GM18511 (cell line): ENCODE data around the gene TTC9B.
"Not testable (repeated sequence)": the region's sequence is repeated elsewhere in the genome, so short reads cannot be mapped to it uniquely, and the experiment has no call there.

Experiments used
- ATAC-seq: cut with Tn5 transposase; IDR thresholded peaks from one replicate; pipeline ENCODE4 v1.9.1; 2021; ENCODE audit warnings: mild to moderate bottlenecking, moderate library complexity; ENCODE audit not compliant: unreplicated experiment

TTC9B gene

DNA sequence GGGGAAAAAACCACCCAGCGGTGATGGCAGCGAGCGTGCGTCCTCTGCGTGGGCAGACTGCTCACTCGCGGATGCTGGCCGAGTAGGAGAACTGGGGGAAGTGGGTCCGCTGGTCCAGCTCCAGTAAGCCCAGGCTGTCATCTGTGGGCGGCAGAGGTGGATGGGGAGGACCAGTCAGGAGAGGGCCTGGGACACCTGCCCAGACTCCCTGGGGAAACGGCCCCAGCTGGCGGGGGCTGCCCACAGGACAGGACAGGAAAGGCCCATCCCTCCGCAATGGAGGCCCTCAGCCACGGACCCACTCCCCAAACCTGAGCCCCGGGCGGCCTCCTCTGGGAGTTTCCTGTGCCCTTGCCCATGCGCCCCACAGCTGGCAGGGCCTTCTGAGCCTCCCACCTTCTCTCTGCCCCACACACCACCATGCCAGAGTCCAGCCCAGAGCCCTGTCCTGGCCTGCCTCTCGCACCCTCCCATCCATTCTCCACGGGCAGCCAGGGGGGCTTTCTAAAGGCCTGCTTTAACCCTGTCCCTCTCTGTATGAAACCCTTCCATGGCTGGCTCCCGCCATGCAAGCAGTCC is 15.7 kb upstream of the TTC9B start:
- no peak for ATAC-seq

DNA sequence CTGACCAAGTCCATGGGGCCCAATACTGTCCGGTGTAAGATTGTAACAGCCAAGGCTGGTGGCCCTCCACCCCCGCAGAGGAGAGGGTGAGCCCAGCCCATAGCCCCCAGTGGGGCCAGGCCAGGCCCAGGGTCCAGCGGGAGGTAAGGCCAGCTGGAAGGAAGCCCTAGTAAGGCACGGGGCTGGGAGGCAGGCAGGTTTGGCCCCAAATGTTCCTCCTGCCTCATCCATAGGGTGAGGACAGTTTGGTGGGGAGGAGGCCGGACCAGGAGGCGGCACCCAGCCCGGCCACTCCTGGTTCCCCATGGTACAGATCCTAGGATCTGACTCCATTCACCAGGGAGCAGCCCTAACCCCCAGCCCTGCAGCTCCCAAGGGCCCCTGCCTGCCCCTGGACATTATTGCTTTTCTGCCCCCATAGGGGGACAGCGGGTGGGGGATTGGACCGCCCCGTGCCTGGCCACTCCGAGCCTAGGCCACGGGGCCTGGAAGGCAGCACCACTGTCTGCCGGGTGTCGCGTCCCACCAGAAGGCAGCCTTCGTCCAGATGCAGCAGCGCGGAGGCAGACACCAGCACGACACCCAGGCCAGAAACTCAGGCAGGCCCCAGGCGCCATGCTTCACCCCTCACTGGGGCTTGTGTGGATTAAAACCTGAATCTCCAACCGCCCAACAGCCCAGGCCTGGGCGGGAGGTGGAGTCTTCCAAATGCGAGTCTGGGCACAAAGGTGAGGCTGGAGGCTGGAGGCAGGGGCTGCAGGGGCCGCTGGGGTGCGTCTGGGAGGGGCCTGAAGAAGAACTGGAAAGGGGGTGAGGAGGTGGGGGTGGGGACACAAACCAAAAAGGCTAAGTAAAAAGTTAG is 15.0 kb upstream of the TTC9B start:
- no peak for ATAC-seq

DNA sequence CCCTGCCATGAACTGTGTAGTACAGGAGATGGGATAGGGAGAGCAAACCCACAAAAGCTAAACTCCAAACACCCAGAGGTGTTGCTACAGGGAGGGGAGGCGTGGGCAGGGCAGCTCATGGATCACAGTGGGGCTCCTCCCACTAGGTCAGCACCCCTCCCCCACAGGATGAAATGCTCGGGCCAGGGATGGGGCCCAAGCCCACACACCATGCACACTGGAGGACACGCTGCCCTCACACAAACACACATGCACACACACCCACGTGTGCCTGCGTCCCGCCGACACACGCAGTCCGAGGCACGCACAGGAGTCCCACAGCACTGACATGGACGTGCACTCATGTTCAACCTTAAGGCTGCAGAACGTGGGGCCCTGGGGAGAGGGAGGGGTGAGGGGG is 14.3 kb upstream of the TTC9B start:
- no peak for ATAC-seq

DNA sequence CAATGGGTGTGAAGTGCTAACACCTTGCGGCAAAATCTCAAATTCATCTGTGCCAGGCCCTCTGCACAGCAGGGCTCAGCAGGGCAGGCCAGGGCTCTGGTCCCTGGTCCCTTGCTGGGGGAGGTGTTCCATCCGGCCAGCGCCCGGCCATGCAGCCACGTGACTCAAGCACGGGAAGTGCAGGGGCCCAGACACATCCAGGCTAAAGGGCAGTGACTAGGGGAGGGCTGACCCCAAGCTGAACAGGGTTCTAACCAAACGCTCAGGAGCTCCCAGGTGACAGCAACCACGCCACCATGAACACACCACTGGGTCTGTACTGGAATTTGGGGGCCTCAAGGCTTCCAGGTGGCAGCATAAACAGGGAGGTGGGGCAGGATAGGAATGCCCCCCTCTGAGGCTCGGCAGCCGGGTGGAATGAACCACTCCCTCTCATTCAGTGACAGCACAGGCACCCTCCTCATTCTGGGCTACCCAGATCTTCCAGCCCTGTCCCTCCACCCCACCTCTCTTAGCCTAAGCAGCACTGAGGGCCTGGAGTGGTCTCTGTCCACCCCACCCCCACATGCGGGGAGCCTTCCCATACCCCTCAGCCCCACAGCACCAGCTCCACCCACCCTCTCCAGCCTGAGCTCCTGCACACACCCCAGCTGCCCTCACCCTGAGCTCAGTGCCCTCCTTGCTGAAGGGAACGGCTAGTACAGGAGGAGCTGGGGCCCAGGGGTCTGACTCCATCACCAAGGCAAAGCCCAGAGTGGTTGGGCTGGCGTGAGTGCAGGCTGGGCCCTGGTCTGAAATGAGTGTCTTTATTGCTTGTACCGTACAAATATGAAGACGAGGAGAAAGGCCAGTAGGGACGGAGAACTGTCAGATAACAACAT is 13.6 kb upstream of the TTC9B start:
- no peak for ATAC-seq

DNA sequence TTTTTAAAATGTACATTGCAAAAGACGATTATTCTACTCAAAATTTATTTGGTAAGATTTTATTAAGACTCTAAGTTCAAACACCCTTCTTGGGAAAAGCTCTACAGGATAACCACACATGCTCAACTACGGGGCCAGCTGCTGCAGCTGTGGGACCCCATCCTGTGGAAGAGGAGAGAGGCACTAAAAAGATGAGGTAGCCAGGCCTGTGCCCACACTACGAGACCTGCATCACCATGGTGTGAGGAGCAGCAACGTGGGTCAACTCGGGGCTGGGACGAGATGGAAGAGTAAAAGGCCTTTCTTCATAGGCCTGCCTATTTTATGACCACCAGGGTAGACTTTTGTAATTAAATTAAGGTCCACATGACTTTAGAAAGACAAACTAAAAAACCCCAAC is 12.9 kb upstream of the TTC9B start:
- no peak for ATAC-seq

DNA sequence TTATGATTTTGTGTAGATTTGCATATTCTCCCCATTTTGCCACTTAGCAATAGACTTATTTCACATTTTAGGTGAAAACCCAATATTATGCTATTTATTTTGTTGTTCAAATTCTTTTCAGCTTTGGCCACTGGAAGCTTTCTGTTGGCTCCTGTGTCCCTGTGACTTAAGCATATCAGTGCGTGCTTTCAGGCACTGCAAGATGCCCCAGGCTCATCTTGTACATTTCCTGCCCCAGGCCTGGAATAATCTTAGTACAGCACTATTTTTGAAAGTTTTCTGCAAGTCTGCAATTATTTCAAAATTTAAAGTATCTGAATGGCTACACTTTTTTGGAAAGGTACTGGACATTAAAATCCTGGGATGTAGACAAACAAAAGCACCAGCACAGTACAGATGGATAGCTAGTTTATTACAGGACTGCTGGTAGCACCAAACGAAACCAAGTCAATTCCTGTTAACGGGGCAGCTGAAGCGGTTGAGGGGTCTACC is 11.8 kb upstream of the TTC9B start:
- no peak for ATAC-seq

DNA sequence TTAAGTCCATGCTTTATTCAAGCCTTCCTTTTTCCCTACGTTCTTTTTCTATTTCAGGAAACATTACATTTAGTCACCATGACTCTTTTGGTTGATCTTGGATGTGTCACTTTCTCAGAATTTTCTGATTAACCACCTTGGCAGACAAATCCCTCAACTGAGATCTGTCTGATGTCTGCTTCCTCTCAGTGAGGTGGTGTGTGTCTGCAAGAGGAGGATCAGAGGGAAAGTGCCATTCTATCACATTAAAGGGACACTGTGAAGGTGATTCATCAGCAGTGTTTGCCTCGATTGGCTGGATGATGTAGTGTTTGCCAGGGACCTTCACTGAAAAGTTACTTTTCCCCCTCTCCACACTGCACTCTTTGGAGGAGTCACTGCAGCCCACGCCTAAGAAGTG is 11.3 kb upstream of the TTC9B start:
- no peak for ATAC-seq

DNA sequence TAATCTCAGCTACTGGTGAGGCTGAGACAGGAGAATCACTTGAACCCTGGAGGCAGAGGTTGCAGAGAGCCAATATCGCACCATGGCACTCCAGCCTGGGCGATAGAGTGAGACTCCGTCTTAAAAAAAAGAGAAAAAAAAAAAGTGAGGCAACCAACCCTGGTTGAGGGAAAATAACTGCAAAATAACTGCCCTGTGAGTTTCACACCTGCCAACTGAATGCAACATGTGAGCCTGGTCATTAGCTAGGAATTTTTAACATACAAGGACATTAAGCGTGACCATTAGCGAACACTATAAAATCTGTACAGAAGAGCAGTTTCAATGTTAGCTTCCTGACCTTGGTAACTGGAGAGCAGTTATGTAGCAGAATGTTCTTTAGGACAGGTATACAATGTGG is 10.7 kb upstream of the TTC9B start:
- no peak for ATAC-seq

DNA sequence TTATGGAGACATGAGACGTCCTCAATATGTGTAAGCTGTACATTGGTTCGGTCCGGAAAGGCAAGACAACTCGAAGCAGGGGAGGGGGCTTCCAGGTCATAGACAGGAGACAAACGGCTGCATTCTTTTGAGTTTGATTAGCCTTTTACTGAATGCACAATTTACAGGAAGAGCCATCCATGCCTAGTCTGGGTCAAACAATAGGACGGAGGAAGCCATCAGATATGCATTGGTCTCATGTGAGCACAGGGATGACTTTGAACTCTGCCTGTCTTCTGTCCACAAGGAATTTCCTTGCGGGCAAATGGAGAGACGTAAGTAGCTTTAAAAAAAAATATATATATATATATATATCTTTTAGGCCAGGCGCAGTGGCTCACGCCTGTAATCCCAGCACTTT is 10.2 kb upstream of the TTC9B start:
- ATAC-seq = no peak

DNA sequence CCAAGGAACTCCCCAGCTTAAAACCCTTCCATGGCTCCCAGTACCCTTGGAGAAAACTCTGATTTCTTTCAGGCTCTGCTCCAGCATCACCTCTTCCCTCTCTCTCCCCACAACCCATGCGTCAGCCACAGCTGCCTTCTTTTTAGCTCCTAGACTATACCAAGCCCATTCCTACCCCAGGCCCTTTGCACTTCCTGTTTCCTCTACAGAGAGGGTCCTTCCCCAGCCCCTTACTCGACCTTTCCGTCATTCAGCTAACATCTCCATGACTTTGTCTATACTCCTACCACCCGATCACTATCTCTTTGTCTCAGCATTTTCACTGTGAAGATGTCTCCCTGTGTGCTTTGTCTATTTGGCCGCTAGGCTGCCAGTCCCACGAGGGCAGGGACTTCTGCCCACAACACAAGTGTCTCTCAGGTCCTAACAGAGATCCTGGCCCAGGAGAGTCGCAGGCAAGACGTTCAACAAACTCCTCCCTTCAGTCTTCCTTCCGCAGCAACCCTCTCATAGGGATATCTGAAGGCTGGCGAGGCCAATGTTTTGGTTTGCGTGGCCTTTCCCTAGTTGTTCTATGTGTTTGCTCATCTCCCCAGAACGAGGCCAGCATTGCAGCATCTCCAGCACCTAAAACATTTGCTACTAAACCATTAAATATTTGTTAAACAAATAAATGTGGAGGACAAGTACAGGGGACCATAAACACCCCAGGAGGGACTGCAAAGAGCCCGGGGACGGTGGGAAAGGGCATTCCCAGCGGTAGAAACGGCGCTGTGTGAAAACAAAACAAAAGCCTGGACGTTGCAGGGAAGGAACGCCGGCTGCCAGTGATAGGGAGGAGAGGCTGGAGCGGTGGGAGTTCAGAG is 7.5 kb upstream of the TTC9B start:
- no peak for ATAC-seq

DNA sequence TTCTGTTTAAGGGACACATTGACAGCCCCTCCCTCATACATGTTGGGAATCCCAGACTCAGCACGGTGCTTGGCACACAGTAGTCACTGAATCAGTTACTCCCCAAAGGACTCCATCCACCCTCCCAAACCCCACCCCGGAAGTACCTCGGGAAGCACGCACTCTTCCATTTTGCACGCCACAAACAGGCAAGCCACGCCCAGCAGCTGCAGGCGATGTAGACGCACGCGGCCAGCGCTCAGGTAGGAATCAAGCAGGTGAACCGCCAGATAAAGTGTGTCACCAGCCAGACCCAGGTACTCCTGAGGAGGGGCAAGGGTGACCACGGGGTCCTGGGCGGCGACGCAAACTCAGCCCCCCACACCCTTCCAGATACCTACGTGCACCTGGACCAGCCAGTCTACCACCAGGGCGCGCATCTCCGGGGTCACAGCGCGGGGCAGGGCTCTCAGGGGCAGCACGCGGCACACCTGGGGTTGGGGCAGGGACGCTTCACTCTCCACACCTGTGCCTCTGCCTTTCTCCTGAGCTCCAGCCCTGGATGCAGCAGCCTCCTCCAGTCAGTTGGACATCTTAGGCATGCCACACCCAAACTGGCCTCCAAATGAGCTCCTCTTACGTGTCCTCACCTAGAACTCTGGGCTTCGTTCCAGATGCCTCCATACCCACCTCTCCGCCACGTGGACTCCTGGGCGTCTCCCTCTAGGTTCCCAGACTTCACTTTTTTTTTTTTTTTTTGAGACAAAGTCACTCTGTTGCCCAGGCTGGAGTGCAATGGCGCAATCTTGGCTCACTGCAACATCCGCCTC is 6.4 kb upstream of the TTC9B start:
- ATAC-seq = no peak

DNA sequence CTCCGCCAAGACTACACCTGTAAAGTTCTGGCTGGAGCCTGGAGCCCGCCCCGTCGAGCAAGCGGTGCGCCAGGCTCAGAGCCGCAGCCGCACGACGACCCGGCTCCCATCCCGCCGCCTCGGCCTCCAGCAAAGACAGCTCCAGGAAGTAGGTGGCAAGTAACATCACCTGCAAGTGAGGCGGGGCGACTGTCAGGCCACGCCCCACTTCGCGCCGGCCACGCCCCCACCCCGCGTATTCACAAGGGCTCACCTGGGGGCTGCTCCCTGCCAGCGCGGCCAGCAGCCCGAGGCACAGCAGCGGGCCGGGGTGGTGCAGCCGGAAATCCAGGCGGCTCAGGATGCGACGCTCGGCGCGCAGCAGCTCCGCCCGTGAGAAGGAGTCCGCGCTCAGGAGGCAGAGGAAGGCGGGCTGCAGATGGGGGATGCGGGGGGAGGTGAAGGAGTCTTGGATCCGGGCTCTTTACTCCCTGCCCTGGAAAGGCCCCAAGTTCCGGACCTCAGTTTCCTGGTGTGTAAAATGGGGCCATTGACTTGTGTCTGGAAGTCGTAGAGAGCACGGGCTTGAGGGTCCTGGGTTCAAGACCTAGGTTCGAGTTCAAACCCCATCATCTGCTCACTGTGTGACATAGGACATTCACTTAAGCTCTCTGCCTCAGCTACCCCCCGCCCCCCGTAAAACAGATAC is 5.1 kb upstream of the TTC9B start:
- ATAC-seq = no peak

DNA sequence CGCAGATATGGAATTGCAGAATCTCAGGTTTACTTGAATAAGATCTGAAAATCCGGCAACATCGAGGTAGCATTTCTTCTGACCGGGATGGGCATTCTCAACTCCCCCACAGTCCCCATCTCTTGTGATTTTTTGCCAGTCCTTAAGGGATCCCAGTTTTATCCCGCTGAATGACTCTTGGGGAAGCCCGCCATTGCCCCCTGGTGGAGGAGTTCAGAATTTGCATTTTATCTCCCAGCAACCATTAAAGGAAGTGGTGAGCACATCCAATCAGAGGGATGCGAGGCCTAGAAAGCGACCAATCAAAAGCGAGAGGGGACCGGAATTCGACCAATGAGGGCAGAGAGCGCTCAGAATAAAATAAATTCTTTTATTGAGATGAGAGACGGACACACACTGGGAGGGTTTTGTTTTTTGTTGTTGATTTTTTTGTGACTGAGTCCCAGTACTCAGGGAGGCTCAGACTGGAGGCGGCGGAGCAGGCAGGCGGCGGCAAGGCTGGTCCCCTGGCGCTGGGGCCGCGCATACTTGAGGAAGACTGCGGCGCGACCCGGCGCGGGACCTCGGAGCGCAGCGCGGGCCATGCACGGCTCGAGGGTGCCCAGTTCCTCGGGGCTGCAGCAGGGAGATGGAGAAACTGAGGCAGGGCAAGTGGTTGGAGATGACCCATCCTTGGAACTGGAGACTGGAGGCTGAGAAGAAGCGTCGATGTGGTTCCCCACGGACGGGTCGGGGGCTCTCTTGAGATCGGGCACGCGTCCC is 3.9 kb upstream of the TTC9B start:
- no peak for ATAC-seq

DNA sequence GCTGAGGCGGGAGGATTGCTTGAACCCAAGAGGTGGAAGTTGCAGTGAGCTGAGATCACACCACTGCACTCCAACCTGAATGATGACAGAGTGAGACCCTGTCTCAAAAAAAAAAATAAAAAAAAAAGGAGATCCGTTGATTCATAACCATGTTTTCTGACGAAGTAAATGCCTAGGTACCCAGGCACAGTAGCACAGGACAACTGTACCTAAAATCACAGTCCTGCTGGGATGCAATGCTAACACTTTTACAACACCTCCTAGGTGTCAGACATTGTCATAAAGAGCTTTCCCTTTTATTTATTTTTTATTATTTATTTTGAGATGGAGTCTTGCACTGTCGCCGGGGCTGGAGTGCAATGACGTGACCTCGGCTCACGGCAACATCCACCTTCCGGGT is 2.5 kb upstream of the TTC9B start:
- no peak for ATAC-seq

DNA sequence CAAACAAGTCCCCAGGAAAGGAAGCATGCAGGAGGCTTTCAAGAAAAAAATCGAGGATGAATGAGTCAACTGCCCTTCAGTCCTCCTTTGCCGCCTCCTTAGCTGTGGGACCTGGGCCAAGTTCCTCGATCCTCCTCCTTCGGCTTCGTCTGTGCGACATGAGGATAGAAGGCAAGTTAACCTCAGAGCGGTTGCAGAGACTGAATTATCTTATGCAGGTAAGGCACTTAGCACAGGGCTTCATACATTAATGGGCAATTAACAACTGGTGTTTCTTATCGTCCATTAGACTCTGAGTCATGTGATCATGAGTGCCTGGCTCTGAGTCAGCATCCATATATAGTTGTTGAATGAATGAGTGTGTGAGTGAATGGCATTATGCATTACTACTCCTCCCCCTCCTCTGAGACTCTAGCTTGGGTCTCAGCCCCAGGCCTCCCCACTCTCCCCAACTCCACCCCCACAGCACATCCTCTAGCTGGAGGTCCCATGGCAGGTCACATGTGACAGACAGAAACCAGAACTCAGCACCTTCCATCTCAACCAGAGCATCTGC is 1.6 kb upstream of the TTC9B start:
- no peak for ATAC-seq

DNA sequence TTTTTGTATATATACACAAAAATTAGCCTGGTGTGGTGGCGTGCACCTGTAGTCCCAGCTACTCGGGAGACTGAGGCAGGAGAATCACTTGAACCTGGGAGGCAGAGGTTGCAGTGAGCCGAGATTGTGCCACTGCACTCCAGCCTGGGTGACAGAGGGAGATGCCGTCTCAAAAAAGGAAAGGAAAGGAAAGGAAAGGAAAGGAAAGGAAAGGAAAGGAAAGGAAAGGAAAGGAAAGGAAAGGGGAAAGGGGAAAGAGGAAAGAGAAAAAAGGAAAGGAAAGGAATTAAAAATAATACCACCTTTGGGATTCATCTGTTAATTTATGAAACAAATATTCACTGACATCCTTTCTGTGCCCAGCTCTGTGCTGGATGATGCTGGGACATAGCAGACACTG is 845 bp upstream of the TTC9B start:
- ATAC-seq = not testable (repeated sequence)

DNA sequence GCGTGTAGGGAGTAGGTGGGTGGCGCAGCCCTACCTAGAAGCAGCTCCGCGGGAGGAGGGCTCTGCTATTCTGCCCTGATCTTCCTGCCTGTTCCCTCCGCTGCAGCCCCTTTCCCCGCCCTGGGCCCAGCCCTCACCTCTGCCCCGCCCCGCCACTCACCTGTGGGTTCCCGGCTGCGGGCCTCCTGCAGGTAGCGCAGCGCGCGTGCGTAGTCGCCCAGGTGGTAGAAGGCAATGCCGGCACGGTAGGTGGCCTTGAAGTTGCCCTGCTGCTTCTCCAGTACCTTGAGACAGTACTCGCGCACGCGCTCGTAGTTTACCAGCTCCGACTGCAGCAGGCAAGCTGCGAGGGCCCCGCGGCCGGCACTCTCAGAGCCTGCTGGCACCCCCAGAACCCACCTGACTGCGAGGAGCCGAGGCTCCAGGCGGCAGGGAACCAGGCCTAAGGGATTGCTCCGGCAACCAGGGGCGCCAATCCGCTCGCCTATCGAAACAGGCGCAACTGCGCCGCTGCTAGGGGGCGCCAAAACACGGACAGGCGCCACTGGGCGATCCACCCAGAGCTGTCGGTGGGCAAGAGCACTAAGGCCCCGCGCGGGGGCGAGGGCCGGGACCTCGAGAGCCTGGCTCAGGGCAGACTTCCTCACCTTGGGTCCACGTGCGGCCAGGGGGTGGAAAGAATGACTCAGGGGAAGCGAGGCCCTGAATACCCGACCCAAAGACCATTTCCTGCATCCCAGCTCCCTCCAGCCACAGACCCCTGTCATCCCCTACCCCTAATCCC is 965 bp downstream of the TTC9B start:
- ATAC-seq = no peak

DNA sequence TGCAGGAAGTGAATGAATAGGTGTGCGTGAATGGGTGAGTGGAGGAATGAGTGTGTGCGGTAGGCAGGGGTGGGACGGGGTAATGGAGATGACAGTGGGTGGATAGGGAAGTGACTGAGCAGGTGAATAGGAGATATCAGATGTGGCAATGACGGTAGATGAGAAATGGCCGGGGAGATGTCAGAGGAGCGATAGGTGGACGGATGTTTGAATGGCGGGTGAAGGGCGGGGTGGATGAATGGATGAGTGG is 1.5 kb downstream of the TTC9B start:
- ATAC-seq = no peak
